Measurements from ENCODE around the gene DXO. TPM values are rescaled to one million over a fixed set of nuclear protein-coding genes. Genes with fewer than 3 reads are reported as not detected.

The DXO gene
- total and polyA plus RNA-seq, 2 of the 13 experiments (the other 11 are each of a cell fraction or from before 2014, with no cell fraction given) = 18.6 to 26.2 TPM

- TF ChIP-seq CTCF (CRISPR knock-in tag; IDR thresholded peaks at IDR 0.05) (no peak), ZBED4 (CRISPR knock-in tag; IDR thresholded peaks at IDR 0.05; ENCODE audit: borderline replicate concordance) (peak; percentile 97), TOPORS (CRISPR knock-in tag; IDR thresholded peaks at IDR 0.05) (peak; percentile 87), RXRA (CRISPR knock-in tag; IDR thresholded peaks at IDR 0.05) (peak; percentile 90), TFDP2 (CRISPR knock-in tag; IDR thresholded peaks at IDR 0.05) (peak; percentile 44; the same call in 1 of the 2 replicates), ZNF747 (CRISPR knock-in tag; IDR thresholded peaks at IDR 0.05; ENCODE audit: borderline replicate concordance) (peak; percentile 86; the same call in 1 of the 2 replicates), NR1H2 (CRISPR knock-in tag; IDR thresholded peaks at IDR 0.05; ENCODE audit: borderline replicate concordance, low read depth) (no peak), SP1 (IDR thresholded peaks at IDR 0.05) (no peak), SP1 (CRISPR knock-in tag; IDR thresholded peaks at IDR 0.05) (peak; percentile 71), MIXL1 (CRISPR knock-in tag; IDR thresholded peaks at IDR 0.05) (peak; percentile 94), HNRNPH1 (optimal IDR thresholded peaks at IDR 0.05; ENCODE audit: low read depth, low read length) (peak; percentile 15), BORCS8-MEF2B (CRISPR knock-in tag; IDR thresholded peaks at IDR 0.05) (peak; percentile 90), ARID2 (CRISPR knock-in tag; IDR thresholded peaks at IDR 0.05; ENCODE audit: borderline replicate concordance) (peak; percentile 92; the same call in 1 of the 2 replicates)
- TF ChIP-seq, protein P1, sequence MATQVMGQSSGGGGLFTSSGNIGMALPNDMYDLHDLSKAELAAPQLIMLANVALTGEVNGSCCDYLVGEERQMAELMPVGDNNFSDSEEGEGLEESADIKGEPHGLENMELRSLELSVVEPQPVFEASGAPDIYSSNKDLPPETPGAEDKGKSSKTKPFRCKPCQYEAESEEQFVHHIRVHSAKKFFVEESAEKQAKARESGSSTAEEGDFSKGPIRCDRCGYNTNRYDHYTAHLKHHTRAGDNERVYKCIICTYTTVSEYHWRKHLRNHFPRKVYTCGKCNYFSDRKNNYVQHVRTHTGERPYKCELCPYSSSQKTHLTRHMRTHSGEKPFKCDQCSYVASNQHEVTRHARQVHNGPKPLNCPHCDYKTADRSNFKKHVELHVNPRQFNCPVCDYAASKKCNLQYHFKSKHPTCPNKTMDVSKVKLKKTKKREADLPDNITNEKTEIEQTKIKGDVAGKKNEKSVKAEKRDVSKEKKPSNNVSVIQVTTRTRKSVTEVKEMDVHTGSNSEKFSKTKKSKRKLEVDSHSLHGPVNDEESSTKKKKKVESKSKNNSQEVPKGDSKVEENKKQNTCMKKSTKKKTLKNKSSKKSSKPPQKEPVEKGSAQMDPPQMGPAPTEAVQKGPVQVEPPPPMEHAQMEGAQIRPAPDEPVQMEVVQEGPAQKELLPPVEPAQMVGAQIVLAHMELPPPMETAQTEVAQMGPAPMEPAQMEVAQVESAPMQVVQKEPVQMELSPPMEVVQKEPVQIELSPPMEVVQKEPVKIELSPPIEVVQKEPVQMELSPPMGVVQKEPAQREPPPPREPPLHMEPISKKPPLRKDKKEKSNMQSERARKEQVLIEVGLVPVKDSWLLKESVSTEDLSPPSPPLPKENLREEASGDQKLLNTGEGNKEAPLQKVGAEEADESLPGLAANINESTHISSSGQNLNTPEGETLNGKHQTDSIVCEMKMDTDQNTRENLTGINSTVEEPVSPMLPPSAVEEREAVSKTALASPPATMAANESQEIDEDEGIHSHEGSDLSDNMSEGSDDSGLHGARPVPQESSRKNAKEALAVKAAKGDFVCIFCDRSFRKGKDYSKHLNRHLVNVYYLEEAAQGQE (IDR thresholded peaks at IDR 0.05; ENCODE audit: borderline replicate concordance in 1 of 2, low read depth in 1 of 2, low read length in 2 of 2) = peak in 1 of 2 experiments; percentile 53; a peak in 1 of 4 replicates
- TF ChIP-seq, protein P2, sequence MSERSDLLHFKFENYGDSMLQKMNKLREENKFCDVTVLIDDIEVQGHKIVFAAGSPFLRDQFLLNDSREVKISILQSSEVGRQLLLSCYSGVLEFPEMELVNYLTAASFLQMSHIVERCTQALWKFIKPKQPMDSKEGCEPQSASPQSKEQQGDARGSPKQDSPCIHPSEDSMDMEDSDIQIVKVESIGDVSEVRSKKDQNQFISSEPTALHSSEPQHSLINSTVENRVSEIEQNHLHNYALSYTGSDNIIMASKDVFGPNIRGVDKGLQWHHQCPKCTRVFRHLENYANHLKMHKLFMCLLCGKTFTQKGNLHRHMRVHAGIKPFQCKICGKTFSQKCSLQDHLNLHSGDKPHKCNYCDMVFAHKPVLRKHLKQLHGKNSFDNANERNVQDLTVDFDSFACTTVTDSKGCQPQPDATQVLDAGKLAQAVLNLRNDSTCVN (CRISPR knock-in tag; IDR thresholded peaks at IDR 0.05; ENCODE audit: borderline replicate concordance) = peak; percentile 92; the same call in 1 of the 2 replicates
These were observed 44.6 kb downstream of the DXO start, which contains the start of gene C2 (continued) for GRCh38 chr6:31927242-31927862.

Data from HepG2 (cell line).